Stimulated activated CD8-positive, alpha-beta memory T cell treated with anti-CD3 and anti-CD28 coated beads, Interleukin-15, amount 100 ng/mL, for 24 hours (primary cell): ENCODE data around the gene L1TD1.
"Not testable (repeated sequence)": the region's sequence is repeated elsewhere in the genome, so short reads cannot be mapped to it uniquely, and the experiment has no call there.

Experiments used
- DNase-seq: peaks from one replicate; pipeline ENCODE4 v3.0.0-alpha.2; 2020; ENCODE audit warnings: low read depth

L1TD1 gene

GRCh38 chr1:62207187-62207586 lies 12.5 kb downstream of the L1TD1 start:
- DNase-seq: no peak

DNA sequence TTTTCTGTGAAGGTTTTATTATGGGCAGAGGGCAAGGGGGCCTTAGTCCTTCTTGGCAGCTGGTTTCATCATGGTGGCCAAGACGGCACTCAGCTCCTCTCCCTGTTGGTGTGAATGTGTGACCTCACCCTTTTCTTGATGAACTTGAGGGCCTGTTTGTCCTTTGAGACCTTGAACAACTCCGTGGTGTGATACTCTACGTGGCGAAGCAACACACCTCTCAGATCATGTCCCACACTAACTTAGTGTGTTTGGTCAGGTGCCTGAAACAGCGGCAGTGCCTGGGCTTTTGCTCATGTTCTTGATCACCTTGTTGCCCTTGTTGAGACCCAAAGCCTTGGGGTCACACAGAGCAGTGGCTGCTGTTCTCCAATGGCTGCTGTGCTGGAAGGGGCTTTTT lies 13.4 kb downstream of the L1TD1 start:
- no peak for DNase-seq

DNA sequence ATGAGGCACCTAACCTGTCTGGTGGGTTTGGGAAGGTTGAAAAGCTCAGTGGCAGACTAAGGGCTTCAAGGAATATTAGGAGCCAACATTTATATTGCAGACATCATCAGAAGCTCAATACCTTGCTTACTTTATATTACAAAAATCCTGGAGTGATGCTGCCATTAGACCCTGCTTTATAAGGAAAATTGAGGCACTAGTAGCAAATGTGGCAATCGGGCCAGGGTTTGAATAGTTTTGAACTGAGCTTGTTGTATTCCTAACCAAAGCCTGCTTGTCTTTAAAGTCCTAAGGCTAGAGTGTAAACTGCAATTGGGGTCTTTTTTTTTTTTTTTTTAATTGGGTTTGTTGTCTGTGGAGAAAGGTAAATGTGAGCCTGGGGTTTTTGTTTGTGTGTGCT lies 14.3 kb downstream of the L1TD1 start:
- DNase-seq: no peak

DNA sequence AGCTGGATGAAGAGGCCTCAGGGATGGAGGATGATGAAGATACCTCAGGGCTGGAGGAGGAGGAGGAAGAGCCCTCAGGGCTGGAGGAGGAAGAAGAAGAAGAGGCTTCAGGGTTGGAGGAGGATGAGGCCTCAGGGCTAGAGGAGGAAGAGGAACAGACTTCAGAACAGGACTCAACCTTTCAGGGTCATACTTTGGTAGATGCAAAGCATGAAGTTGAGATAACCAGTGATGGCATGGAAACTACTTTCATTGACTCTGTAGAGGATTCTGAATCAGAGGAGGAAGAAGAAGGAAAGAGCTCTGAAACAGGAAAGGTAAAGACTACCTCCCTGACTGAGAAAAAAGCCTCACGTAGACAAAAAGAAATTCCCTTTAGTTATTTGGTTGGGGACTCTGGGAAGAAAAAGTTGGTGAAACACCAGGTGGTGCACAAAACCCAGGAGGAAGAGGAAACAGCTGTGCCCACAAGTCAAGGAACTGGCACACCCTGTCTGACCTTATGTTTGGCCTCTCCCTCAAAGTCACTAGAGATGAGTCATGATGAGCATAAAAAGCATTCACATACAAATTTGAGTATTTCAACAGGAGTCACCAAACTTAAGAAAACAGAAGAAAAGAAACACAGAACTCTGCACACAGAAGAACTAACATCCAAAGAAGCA lies 15.4 kb downstream of the L1TD1 start:
- no peak for DNase-seq

DNA sequence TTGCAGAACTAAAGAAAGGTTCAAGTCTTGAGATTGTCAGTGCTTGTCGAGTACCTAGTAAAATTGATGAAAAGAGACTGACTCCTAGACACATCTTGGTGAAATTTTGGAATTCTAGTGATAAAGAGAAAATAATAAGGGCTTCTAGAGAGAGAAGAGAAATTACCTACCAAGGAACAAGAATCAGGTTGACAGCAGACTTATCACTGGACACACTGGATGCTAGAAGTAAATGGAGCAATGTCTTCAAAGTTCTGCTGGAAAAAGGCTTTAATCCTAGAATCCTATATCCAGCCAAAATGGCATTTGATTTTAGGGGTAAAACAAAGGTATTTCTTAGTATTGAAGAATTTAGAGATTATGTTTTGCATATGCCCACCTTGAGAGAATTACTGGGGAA lies 16.3 kb downstream of the L1TD1 start:
- no peak for DNase-seq

GRCh38 chr1:62212411-62212810 lies 17.8 kb downstream of the L1TD1 start:
- no peak for DNase-seq

GRCh38 chr1:62213075-62213914 lies 18.6 kb downstream of the L1TD1 start:
- no peak for DNase-seq

DNA sequence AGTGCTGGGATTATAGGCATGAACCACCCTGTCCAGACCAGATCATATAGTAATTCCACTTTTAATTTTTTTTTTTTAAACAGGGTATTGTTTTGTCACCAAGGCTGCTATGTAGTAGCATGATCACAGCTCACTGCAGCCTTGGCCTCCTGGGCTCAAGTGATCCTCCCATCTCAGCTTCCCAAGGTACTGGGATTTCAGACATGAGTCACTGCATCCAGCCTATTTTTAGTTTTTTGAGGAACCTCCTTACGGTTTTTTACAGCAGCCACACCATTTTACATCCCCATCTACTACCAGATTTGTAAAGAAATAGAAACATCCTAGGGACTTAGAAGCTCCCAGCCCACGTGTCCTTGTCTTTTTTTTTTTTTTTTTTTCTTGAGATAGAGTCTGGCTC lies 24.0 kb downstream of the L1TD1 start:
- DNase-seq: no peak

DNA sequence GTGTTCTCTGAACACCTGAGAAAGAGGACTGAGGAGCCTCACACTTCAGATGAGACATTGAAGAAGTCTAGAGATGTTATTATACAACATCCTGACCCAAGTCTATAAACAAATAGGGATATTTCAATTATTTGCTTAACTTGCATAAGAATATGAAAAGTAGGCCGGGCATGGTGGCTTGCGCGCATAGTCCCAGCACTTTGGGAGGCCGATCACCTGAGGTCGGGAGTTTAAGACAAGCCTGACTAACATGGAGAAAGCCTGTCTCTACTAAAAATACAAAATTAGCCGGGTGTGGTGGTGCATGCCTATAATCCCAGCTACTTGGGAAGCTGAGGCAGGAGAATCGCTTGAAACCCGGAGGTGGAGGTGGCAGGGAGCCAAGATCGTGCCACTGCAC lies 25.8 kb downstream of the L1TD1 start:
- DNase-seq: not testable (repeated sequence)

DNA sequence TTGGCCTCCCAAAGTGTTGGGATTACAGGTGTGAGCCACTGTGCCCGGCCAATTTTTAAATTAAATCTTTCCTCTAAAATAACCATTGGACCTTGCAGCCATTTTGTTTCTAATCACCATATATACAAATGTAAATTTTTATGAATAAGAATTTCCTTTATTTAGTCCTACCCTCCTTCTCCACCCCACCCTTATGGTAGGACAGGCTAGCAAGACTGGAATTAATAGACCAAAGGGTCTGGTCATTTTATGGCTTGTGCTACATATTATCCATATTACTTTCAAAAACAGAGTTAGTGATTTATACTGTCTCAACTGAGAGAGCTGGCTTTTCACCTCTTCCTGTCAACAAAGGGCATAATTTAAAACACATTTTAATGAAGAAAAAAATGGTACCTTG lies 26.5 kb downstream of the L1TD1 start:
- DNase-seq: no peak

DNA sequence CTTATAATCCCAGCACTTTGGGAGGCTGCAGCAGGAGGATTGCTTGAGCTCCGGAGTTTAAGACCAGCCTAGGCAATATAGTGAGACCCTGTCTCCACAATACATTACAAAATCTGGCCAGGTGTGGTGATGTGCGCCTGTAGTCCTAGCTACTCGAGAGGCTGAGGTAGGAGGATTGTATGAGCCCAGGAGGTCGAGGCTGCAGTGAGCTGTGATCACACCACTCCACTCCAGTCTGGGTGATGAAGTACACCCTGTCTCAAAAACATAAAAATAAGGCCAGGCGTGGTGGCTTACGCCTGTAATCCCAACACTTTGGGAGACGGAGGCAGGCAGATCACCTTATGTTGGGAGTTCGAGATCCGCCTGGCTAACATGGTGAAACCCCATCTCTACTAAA lies 27.7 kb downstream of the L1TD1 start:
- no peak for DNase-seq

DNA sequence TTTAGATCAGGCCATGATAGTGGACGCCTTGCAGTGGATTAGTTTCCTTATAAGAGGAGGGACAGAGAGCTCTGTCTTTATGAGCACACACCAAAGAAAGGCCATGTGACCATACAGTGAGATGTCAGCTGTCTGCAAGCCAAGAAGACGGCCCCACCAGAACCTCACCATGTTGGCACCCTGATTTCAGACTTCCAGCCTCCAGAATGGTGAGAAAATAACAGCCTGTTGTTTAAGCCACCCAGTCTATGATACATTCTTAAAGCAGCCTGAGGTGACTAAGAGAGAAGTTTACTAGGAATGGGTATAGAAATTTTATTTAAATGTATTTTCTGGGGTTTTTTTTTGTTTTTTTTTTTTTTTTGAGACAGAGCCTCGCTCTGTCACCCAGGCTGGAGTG lies 29.5 kb downstream of the L1TD1 start:
- no peak for DNase-seq

DNA sequence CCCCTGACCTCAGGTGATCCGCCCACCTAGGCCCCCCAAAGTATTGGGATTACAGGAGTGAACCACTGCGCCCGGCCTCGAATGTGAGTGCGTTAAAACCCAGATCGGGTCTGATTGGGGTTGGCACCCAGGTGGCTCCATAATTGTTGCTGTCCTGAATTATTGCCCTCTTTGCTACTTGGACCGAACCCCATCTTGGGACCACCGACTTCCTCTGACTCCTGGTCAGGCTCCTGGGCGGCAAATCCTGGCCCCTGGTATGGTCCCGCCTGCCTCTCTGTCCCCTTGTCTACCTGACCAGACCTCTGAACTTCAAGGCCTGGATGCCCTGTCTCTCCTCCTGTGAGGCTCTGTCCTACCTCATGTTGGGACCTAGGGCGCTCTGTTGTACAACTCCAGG lies 32.8 kb downstream of the L1TD1 start:
- no peak for DNase-seq

DNA sequence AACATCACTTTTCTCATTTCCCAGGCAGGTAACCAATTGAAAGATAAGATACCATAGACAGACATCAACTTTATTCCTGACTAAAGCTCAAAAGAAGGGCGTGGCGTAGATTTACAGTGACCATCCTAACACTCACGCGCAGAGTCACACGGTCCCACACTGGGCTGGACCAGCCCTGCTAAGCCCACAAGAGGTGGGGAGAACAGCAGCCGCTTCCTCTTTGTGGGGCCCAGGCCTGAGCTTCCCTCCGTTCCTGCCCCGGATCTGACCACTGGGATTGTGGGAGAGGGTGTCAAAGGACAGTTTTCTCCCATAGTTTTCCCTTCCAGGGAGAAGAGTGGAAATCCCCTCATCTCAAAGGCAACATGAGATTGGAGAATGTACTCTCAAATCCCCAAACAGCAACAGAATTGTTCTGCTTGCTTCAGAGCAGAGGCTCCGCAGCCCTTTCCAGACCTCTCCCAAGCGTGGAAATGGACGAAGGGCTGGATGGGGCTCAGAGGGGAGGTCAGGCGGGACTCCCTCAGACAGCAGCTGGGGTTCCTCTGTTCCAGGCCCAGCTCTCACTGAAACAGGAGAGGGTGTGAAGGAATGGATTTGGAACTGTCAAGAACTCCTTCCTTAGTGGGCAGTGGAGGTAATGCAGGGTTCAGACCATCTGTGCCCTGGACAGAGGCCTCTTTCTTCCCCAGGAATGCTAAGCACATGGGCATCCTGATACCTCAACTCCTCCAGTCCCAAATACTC lies 33.7 kb downstream of the L1TD1 start:
- DNase-seq: no peak

GRCh38 chr1:62228883-62229187 lies 34.2 kb downstream of the L1TD1 start:
- DNase-seq: no peak

- DNase-seq: no peak
These were observed 34.8 kb downstream of the L1TD1 start for GRCh38 chr1:62229468-62229867.

DNA sequence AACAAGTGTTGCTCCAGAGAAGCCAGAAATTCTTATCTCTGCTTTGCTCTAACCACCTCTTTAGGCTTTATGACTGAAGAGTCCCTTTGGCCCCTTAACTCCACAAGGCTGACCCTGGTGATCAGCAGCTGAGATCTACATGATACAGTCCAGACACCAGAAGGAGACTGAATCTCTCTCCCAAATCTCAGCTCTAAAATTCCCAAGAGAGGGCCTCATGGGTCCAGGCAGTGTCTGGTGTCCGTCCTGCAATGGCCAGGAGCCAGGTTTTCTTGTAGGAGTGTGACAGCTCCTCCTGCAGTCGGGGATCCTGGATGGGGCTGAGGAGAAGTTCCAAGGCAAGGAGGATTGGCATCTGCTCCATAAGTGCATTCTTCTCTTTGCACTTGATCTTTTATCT lies 35.3 kb downstream of the L1TD1 start:
- DNase-seq: no peak

GRCh38 chr1:62230718-62231117 lies 36.1 kb downstream of the L1TD1 start:
- DNase-seq: no peak

GRCh38 chr1:62232871-62233278 lies 38.2 kb downstream of the L1TD1 start:
- no peak for DNase-seq

DNA sequence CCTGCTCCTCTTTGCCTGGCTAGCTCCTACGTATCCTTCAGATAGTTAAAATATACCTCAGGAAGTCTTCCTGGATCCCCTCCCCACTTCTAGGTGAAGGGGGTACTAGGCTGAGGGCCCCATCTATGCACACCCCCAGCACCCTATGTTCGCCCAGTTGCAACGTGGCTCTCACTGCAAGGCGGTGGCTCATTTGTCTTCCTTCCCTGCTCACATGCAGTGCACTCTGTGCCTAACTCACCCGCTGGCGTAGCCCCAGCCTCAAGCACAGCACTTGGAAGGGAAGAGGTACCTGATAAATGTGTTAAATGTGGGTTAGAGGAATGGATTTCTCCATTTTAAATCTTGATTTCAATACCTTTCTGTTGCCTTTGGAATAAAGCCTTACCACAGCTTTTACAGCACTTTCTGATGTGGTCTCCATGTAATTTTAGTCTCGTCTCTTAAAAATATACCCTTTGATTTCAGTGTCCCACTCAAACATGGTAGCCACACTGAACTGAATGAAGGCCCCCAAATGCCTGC lies 39.3 kb downstream of the L1TD1 start:
- no peak for DNase-seq

DNA sequence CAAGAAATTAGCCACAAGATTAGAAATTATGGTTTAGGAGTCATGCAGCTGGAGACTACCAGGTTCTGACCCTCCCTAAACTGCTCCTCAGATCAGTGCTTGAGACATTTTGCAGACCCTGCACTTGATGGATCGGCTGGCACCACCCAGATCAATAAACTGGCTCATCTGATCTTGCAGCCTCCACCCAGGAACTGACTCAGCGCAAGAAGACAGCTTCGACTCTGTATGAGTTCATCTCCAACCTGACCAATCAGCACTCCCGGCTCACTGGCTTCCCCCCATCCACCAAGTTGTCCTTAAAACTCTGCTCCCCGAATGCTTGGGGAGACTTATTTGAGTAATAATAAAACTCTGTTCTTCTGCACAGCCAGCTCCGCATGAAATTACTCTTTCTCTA lies 40.0 kb downstream of the L1TD1 start:
- DNase-seq: no peak

- DNase-seq: no peak
These were observed 40.9 kb downstream of the L1TD1 start for GRCh38 chr1:62235576-62235975.

GRCh38 chr1:62237361-62237760 lies 42.7 kb downstream of the L1TD1 start:
- no peak for DNase-seq
